IMR-90 (cell line): ENCODE data around the gene ADCY2. TPM values are rescaled to one million over a fixed set of nuclear protein-coding genes. Genes with fewer than 3 reads are reported as not detected.

Source experiments
- ATAC-seq: fragments of 200-7000 bp; cut with Tn5 transposase; 2 replicates; pipeline ENCODE4 v1.9.1; 2020; ENCODE audit warnings: low read depth, mild to moderate bottlenecking, moderate library complexity
- BruUV-seq: library from RNA; stranded (reverse); fragments of 400-500 nt; replicated peaks from 2 replicates; lab custom pipeline; 2021; lab: Mats Ljungman, UMichigan
- CTCF ChIA-PET: fragments of 300-600 bp; formaldehyde crosslinking; extraction: SDS; loops from one replicate; lab custom pipeline; 2021; ENCODE audit warnings: antibody characterized with exemption; lab: Yijun Ruan, JAX
- POLR2A ChIA-PET: fragments of 300-600 bp; sonication (Branson Sonifier 250); formaldehyde crosslinking; loops from one replicate; lab custom pipeline; 2022; ENCODE audit warnings: antibody characterized with exemption; ENCODE audit not compliant: unreplicated experiment; lab: Charles Lee
- DNase-seq: peaks from one replicate; pipeline ENCODE4 v3.0.0; 2013
- H2AFZ ChIP-seq: replicated peaks from 2 replicates; pipeline ENCODE3; 2013; ENCODE audit warnings: low read length, mild to moderate bottlenecking; ENCODE audit not compliant: poor library complexity
- H2AK5ac ChIP-seq: 2 replicates; pipeline ENCODE4 v1.6.1; 2013; ENCODE audit warnings: low read depth, low read length, inconsistent platforms
- H2AK9ac ChIP-seq: replicated peaks from 2 replicates; pipeline ENCODE3; 2013; ENCODE audit warnings: mild to moderate bottlenecking, low read depth, low read length, moderate library complexity; ENCODE audit not compliant: poor library complexity
- H2BK120ac ChIP-seq: 2 replicates; pipeline ENCODE4 v1.6.1; 2013; ENCODE audit warnings: low read depth, low read length, inconsistent platforms
- H2BK15ac ChIP-seq: 3 replicates; pipeline ENCODE4 v1.6.1; 2013; ENCODE audit warnings: low read depth, low read length, inconsistent platforms
- H2BK20ac ChIP-seq: 2 replicates; pipeline ENCODE4 v1.6.1; 2013; ENCODE audit warnings: low read depth, mild to moderate bottlenecking, inconsistent platforms, low read length, moderate library complexity
- H2BK5ac ChIP-seq: 2 replicates; pipeline ENCODE4 v1.6.1; 2013; ENCODE audit warnings: mild to moderate bottlenecking, low read depth, low read length, inconsistent platforms; ENCODE audit not compliant: poor library complexity, severe bottlenecking
- H3K14ac ChIP-seq: replicated peaks from 2 replicates; pipeline ENCODE4 v1.6.1; 2013; ENCODE audit warnings: low read depth, low read length, inconsistent platforms
- H3K18ac ChIP-seq: 2 replicates; pipeline ENCODE4 v1.6.1; 2013; ENCODE audit warnings: low read depth, low read length, control low read depth
- H3K23ac ChIP-seq: 2 replicates; pipeline ENCODE4 v1.6.1; 2013; ENCODE audit warnings: low read depth, low read length, inconsistent platforms
- H3K27ac ChIP-seq: 2 replicates; pipeline ENCODE4 v1.5.1; 2013; ENCODE audit warnings: mild to moderate bottlenecking, control low read depth, low read length; ENCODE audit not compliant: insufficient read depth
- H3K27me3 ChIP-seq: 2 replicates; pipeline ENCODE4 v1.6.1; 2013; ENCODE audit warnings: low read length; ENCODE audit not compliant: control insufficient read depth, insufficient read depth
- H3K36me3 ChIP-seq: 2 replicates; pipeline ENCODE4 v1.6.1; 2013; ENCODE audit warnings: low read length, mixed read lengths; ENCODE audit not compliant: control insufficient read depth, insufficient read depth
- H3K4ac ChIP-seq: 2 replicates; pipeline ENCODE4 v1.6.1; 2013; ENCODE audit warnings: low read depth, low read length, inconsistent platforms
- H3K4me1 ChIP-seq: 2 replicates; pipeline ENCODE4 v1.6.1; 2013; ENCODE audit warnings: low read length, mixed read lengths; ENCODE audit not compliant: control insufficient read depth, insufficient read depth
- H3K4me2 ChIP-seq: 2 replicates; pipeline ENCODE4 v1.6.1; 2013; ENCODE audit warnings: low read depth, mild to moderate bottlenecking, control low read depth, low read length, moderate library complexity
- H3K4me3 ChIP-seq: 2 replicates; pipeline ENCODE4 v1.5.1; 2013; ENCODE audit warnings: low read depth, mild to moderate bottlenecking, control low read depth, low read length, moderate library complexity; ENCODE audit not compliant: insufficient read depth
- H3K56ac ChIP-seq: 2 replicates; pipeline ENCODE4 v1.6.1; 2013; ENCODE audit warnings: low read length, inconsistent platforms; ENCODE audit not compliant: insufficient read depth; ENCODE audit errors: extremely low read depth
- H3K79me1 ChIP-seq, 2 experiments: 2 replicates each; pipeline ENCODE4 v1.6.1; 2013; ENCODE audit warnings: low read length in 2 of 2, inconsistent platforms in 1 of 2, low read depth in 1 of 2
- H3K9ac ChIP-seq: 2 replicates; pipeline ENCODE4 v1.6.1; 2013; ENCODE audit warnings: low read depth, low read length, control low read depth
- H3K9me1 ChIP-seq: 2 replicates; pipeline ENCODE4 v1.6.1; 2013; ENCODE audit warnings: low read length, inconsistent platforms; ENCODE audit not compliant: insufficient read depth
- H3K9me3 ChIP-seq: 2 replicates; pipeline ENCODE4 v1.6.1; 2013; ENCODE audit warnings: low read length; ENCODE audit not compliant: control insufficient read depth, insufficient read depth
- H4K20me1 ChIP-seq: 2 replicates; pipeline ENCODE4 v1.6.1; 2013; ENCODE audit warnings: low read length, inconsistent platforms; ENCODE audit not compliant: insufficient read depth
- H4K5ac ChIP-seq: 2 replicates; pipeline ENCODE4 v1.6.1; 2013; ENCODE audit warnings: mild to moderate bottlenecking, low read depth, low read length, control low read depth
- H4K8ac ChIP-seq, 2 experiments: 2 replicates each; pipeline ENCODE4 v1.6.1; 2013; ENCODE audit warnings: low read depth in 2 of 2, low read length in 2 of 2, control low read depth in 1 of 2, inconsistent platforms in 1 of 2
- H4K91ac ChIP-seq: 2 replicates; pipeline ENCODE4 v1.6.1; 2013; ENCODE audit warnings: low read depth, low read length, inconsistent platforms; ENCODE audit not compliant: insufficient read depth
- BHLHE40 ChIP-seq: fragments of 150-350 bp; IDR thresholded peaks from 2 replicates; pipeline ENCODE4 v1.6.1; 2016; ENCODE audit warnings: mild to moderate bottlenecking, low read depth, low read length
- CHD1 ChIP-seq: IDR thresholded peaks from 2 replicates; pipeline ENCODE4 v1.6.1; 2012; ENCODE audit warnings: low read depth, low read length, improper control_type of control experiment
- CTCF ChIP-seq: conservative IDR thresholded peaks from 2 replicates; pipeline ENCODE4 v1.5.1; 2012; ENCODE audit warnings: mild to moderate bottlenecking, low read depth, low read length, improper control_type of control experiment
- FOS ChIP-seq: fragments of 150-350 bp; IDR thresholded peaks from 2 replicates; pipeline ENCODE4 v1.6.1; 2016; ENCODE audit warnings: low read depth, low read length
- MAFK ChIP-seq: IDR thresholded peaks from 2 replicates; pipeline ENCODE4 v1.6.1; 2012; ENCODE audit warnings: low read depth, low read length, improper control_type of control experiment
- MAZ ChIP-seq: IDR thresholded peaks from 2 replicates; pipeline ENCODE4 v1.6.1; 2012; ENCODE audit warnings: low read depth, mild to moderate bottlenecking, low read length, improper control_type of control experiment, moderate library complexity, borderline replicate concordance
- POLR2A ChIP-seq: IDR thresholded peaks from 2 replicates; pipeline ENCODE4 v1.6.1; 2012; ENCODE audit warnings: mild to moderate bottlenecking, low read depth, low read length
- RAD21 ChIP-seq: IDR thresholded peaks from 2 replicates; pipeline ENCODE4 v1.6.1; 2012; ENCODE audit warnings: low read length, improper control_type of control experiment
- RFX5 ChIP-seq: IDR thresholded peaks from 2 replicates; pipeline ENCODE4 v1.8.0; 2012; ENCODE audit warnings: low read depth, mild to moderate bottlenecking, low read length, moderate library complexity
- SMC3 ChIP-seq: fragments of 150-350 bp; IDR thresholded peaks from 2 replicates; pipeline ENCODE4 v1.6.1; 2016; ENCODE audit warnings: low read depth, mild to moderate bottlenecking, antibody characterized with exemption, low read length, moderate library complexity
- WGBS, 2 experiments: methylation state at CpG; one replicate each; pipeline versions ENCODE4 v1.1.5 to v1.1.7; 2013; ENCODE audit warnings: missing lambda C conversion rate in 2 of 2; ENCODE audit not compliant: insufficient read length in 1 of 2; ENCODE audit errors: extremely low coverage in 2 of 2; 5-methylcytosine and 5-hydroxymethylcytosine counted together
- dilution Hi-C: fragments of 300-500 bp; cut with HindIII; formaldehyde crosslinking; loops from one replicate; pipeline ENCODE4 v1.14.3; 2018; ENCODE audit warnings: low sequenced_read_pairs; ENCODE audit not compliant: unreplicated experiment
- in situ Hi-C: fragments of 300-500 bp; cut with MboI; formaldehyde crosslinking; loops from 3 replicates; pipeline ENCODE4 v1.14.3; 2019; ENCODE audit warnings: low sequenced_read_pairs, inconsistent platforms, mixed read lengths
- intact Hi-C: fragments of 100-400 bp; cut with micrococcal nuclease; formaldehyde crosslinking; loops from 2 replicates; pipeline ENCODE4 v1.10.0; 2022
- polyA plus RNA-seq, 3 experiments: library from polyadenylated mRNA; depleted of rRNA; stranded (reverse); fragments of >200 nt; gene quantifications; 2 replicates each; pipeline ENCODE4 v1.2.3, GENCODE V29; 2012; ENCODE audit warnings: low replicate concordance in 1 of 3
- total RNA-seq: library from RNA; depleted of rRNA; stranded (reverse); fragments of >200 nt; gene quantifications from 2 replicates; pipeline ENCODE4 v1.2.3, GENCODE V29; 2012

ADCY2 gene
- total and polyA plus RNA-seq, 2 of the 4 experiments (the other 2 are of a cell fraction) = not detected

- DNase-seq = no peak
- Histone ChIP-seq H2AK9ac (no peak overlapping the region), H2BK15ac (no peak overlapping the region), H3K27ac (no peak overlapping the region), H3K4me1 (no peaks in the 10 kb centered on the region), H3K23ac (no peak overlapping the region), H3K9me1 (no peaks in the 10 kb centered on the region), H3K36me3 (no peaks in the 10 kb centered on the region), H3K4me2 (no peak overlapping the region), H3K27me3 (no peaks in the 10 kb centered on the region), H3K14ac (no peak overlapping the region), H4K8ac (no peak overlapping the region), H3K9ac (no peak overlapping the region), H4K91ac (no peak overlapping the region), H2BK20ac (no peak overlapping the region), H2AFZ (no peak overlapping the region), H3K4me3 (no peak overlapping the region), H3K4ac (no peak overlapping the region), H2BK120ac (no peak overlapping the region), H2AK5ac (no peak overlapping the region), H3K18ac (no peak overlapping the region), H3K9me3 (peaks cover 29% of the 10 kb centered on the region), H3K56ac (no peak overlapping the region), H4K20me1 (no peaks in the 10 kb centered on the region), H4K5ac (no peak overlapping the region), H3K79me1 (no peaks in the 10 kb centered on the region), H2BK5ac (no peak overlapping the region)
- no peak for ATAC-seq
- dilution Hi-C loops = no loop called here
- intact Hi-C loops = no loop called here
- no TSS peak for BruUV-seq
- no CpG with 5 or more reads among the region's 10 CpGs for WGBS, 2 experiments
- TF ChIP-seq MAZ = no peak
- no peak for TF ChIP-seq BHLHE40
- no peak for TF ChIP-seq SMC3
- TF ChIP-seq FOS = no peak
- TF ChIP-seq POLR2A = no peak
- TF ChIP-seq CTCF = no peak
- TF ChIP-seq CHD1 = no peak
- TF ChIP-seq MAFK = no peak
- TF ChIP-seq RAD21 = no peak
- no peak for TF ChIP-seq RFX5
- ChIA-PET POLR2A (no interaction called here), CTCF (no interaction called here)
- in situ Hi-C loops = no loop called here
Observed at GRCh38 chr5:7420510-7421280, 24.8 kb downstream of the ADCY2 start.
